GM12878 (cell line): ENCODE measurements around the gene GCSAM. TPM values are rescaled to one million over a fixed set of nuclear protein-coding genes. Genes with fewer than 3 reads are reported as not detected.

Experiments used
- ATAC-seq: fragments of 200-7000 bp; cut with Tn5 transposase; 3 replicates; pipeline ENCODE4 v1.9.1; 2020; ENCODE audit warnings: mild to moderate bottlenecking, moderate library complexity
- BruUV-seq: library from RNA; stranded (reverse); fragments of 400-500 nt; replicated peaks from 2 replicates; lab custom pipeline; 2021; lab: Mats Ljungman, UMichigan
- CTCF ChIA-PET: fragments of 300-600 bp; sonication (Branson Sonifier 250); formaldehyde crosslinking; extraction: SDS; loops from one replicate; lab custom pipeline; 2021; ENCODE audit warnings: inconsistent platforms; lab: Yijun Ruan, JAX
- POLR2A ChIA-PET: fragments of 350-600 bp; formaldehyde crosslinking; extraction: SDS; loops from one replicate; lab custom pipeline; 2021; ENCODE audit warnings: inconsistent platforms; lab: Charles Lee
- RAD21 ChIA-PET: fragments of 300-600 bp; sonication (Branson Sonifier 250); formaldehyde crosslinking; loops from one replicate; lab custom pipeline; 2023; ENCODE audit warnings: antibody characterized with exemption; ENCODE audit not compliant: unreplicated experiment; lab: Charles Lee
- SMC1A ChIA-PET: fragments of 300-600 bp; sonication (Branson Sonifier 250); formaldehyde crosslinking; loops from one replicate; lab custom pipeline; 2023; ENCODE audit not compliant: unreplicated experiment, uncharacterized antibody; lab: Charles Lee
- DNase-seq: peaks from one replicate; pipeline ENCODE4 v3.0.0-alpha.2; 2011; ENCODE audit warnings: low read depth, low spot score
- FAIRE-seq: peaks from 3 replicates; lab custom pipeline; 2011; peaks lifted over from hg19 to GRCh38; lab: Jason Lieb, UNC
- H2AFZ ChIP-seq: 2 replicates; pipeline ENCODE4 v1.6.0; 2011; ENCODE audit warnings: low read depth, low read length, control low read depth; ENCODE audit not compliant: control insufficient read depth
- H3K27ac ChIP-seq: 2 replicates; pipeline ENCODE4 v1.5.1; 2011; ENCODE audit warnings: control low read depth; ENCODE audit not compliant: control insufficient read depth, insufficient read depth
- H3K27me3 ChIP-seq, 2 experiments: replicated peaks in 1 of 2; 2 replicates each; pipeline versions ENCODE4 v1.6.0 to v1.6.1; 2011; ENCODE audit warnings: low read length in 1 of 2; ENCODE audit not compliant: control insufficient read depth in 2 of 2, insufficient read depth in 2 of 2
- H3K36me3 ChIP-seq, 2 experiments: 2 replicates each; pipeline ENCODE4 v1.5.1; 2011; ENCODE audit warnings: low read length in 1 of 2; ENCODE audit not compliant: control insufficient read depth in 2 of 2, insufficient read depth in 2 of 2
- H3K4me1 ChIP-seq: 2 replicates; pipeline ENCODE4 v1.6.1; 2011; ENCODE audit warnings: mild to moderate bottlenecking, low read length, moderate library complexity, mixed read lengths; ENCODE audit not compliant: control insufficient read depth, insufficient read depth
- H3K4me2 ChIP-seq: 2 replicates; pipeline ENCODE4 v1.6.0; 2011; ENCODE audit warnings: control low read depth; ENCODE audit not compliant: control insufficient read depth, insufficient read depth
- H3K4me3 ChIP-seq: fragments of 200-600 bp; sonication (generic); 2 replicates; pipeline ENCODE4 v1.5.1; 2016
- H3K79me2 ChIP-seq: 2 replicates; pipeline ENCODE4 v1.6.0; 2011; ENCODE audit warnings: low read length; ENCODE audit not compliant: control insufficient read depth, insufficient read depth
- H3K9ac ChIP-seq: 2 replicates; pipeline ENCODE4 v1.8.0; 2011; ENCODE audit warnings: low read length, control low read depth, mixed read lengths; ENCODE audit not compliant: control insufficient read depth, insufficient read depth
- H3K9me3 ChIP-seq: replicated peaks from 3 replicates; pipeline ENCODE4 v1.5.1; 2011; ENCODE audit warnings: mild to moderate bottlenecking, low read length; ENCODE audit not compliant: control insufficient read depth, insufficient read depth
- H4K20me1 ChIP-seq: 2 replicates; pipeline ENCODE4 v1.6.0; 2011; ENCODE audit not compliant: control insufficient read depth, insufficient read depth
- CBFB ChIP-seq: IDR thresholded peaks from 2 replicates; pipeline ENCODE4 v1.6.1; 2016; ENCODE audit warnings: antibody characterized with exemption, low read depth
- EED ChIP-seq: sonication (generic); IDR thresholded peaks from 2 replicates; pipeline ENCODE4 v1.6.1; 2016; ENCODE audit warnings: antibody characterized with exemption, low read depth
- HDGF ChIP-seq: fragments of 450-650 bp; IDR thresholded peaks from 2 replicates; pipeline ENCODE4 v1.6.1; 2016; ENCODE audit warnings: antibody characterized with exemption
- JUNB ChIP-seq: IDR thresholded peaks from 2 replicates; pipeline ENCODE4 v1.6.1; 2016; ENCODE audit warnings: antibody characterized with exemption, mild to moderate bottlenecking
- KDM1A ChIP-seq: fragments of 200-600 bp; sonication (generic); IDR thresholded peaks from 2 replicates; pipeline ENCODE4 v1.6.1; 2016; ENCODE audit warnings: borderline replicate concordance
- NFIC ChIP-seq: IDR thresholded peaks from 2 replicates; pipeline ENCODE4 v1.6.1; 2012; ENCODE audit warnings: low read depth, mild to moderate bottlenecking, inconsistent platforms, low read length, moderate library complexity
- NFXL1 ChIP-seq: fragments of 450-650 bp; IDR thresholded peaks from 2 replicates; pipeline ENCODE4 v1.6.1; 2017; ENCODE audit warnings: antibody characterized with exemption, mild to moderate bottlenecking, borderline replicate concordance
- NR2C2 ChIP-seq: IDR thresholded peaks from 2 replicates; pipeline ENCODE4 v1.6.1; 2011; ENCODE audit warnings: borderline replicate concordance, low read depth; ENCODE audit not compliant: control insufficient read depth, insufficient read length
- NRF1 ChIP-seq: conservative IDR thresholded peaks from 2 replicates; pipeline ENCODE4 v1.6.1; 2011; ENCODE audit warnings: mild to moderate bottlenecking, low read depth, low read length, improper control_type of control experiment
- SMC3 ChIP-seq: IDR thresholded peaks from 2 replicates; pipeline ENCODE4 v1.6.1; 2011; ENCODE audit warnings: low read length, improper control_type of control experiment, borderline replicate concordance
- SRF ChIP-seq, 2 experiments: IDR thresholded peaks; 2 replicates each; pipeline ENCODE4 v1.6.1; 2011; ENCODE audit warnings: low read depth in 2 of 2, low read length in 2 of 2, mild to moderate bottlenecking in 1 of 2, moderate library complexity in 1 of 2
- ZNF207 ChIP-seq: fragments of 450-650 bp; IDR thresholded peaks from 2 replicates; pipeline ENCODE4 v1.6.1; 2014; ENCODE audit warnings: antibody characterized with exemption, mild to moderate bottlenecking, borderline replicate concordance
- ZNF384 ChIP-seq: IDR thresholded peaks from 2 replicates; pipeline ENCODE4 v1.6.1; 2012; ENCODE audit warnings: low read depth, mild to moderate bottlenecking, low read length, improper control_type of control experiment, borderline replicate concordance
- WGBS: methylation state at CpG from one replicate; pipeline ENCODE4 v1.1.6; 2016; ENCODE audit warnings: low lambda C conversion rate; ENCODE audit not compliant: insufficient replicate concordance, insufficient coverage; ENCODE audit errors: missing lambda C conversion rate; 5-methylcytosine and 5-hydroxymethylcytosine counted together
- in situ Hi-C: fragments of 300-500 bp; cut with MboI; formaldehyde crosslinking; loops from 9 replicates; pipeline ENCODE4 v1.14.3; 2018; ENCODE audit warnings: mixed read lengths
- intact Hi-C: fragments of 100-400 bp; cut with micrococcal nuclease; formaldehyde crosslinking; loops from one replicate; pipeline ENCODE4 v1.14.2; 2022; ENCODE audit not compliant: unreplicated experiment
- polyA plus RNA-seq, 11 experiments: library from polyadenylated mRNA; depleted of rRNA in 4 of 11; unstranded in 6 of 11; stranded (reverse) in 5 of 11; fragments of >200 nt; fragmentation: Nextera tagmentation in 4 of 11; fragmentation: Illumina TruSeq in 1 of 11; extraction: Ambion mirVana in 4 of 11; extraction: Trizol in 1 of 11; gene quantifications; 1 replicate in 1 of 11; 2 replicates in 10 of 11; pipeline versions ENCODE4 v1.2.1 to v1.2.3, GENCODE V29; 2011 to 2016; ENCODE audit warnings: inconsistent platforms in 2 of 11, missing spikeins in 2 of 11, low read depth in 1 of 11
- total RNA-seq, 4 experiments: library from RNA; depleted of rRNA in 3 of 4; stranded (reverse); fragments of >200 nt in 3 of 4; fragmentation: Illumina TruSeq in 1 of 4; extraction: Trizol in 1 of 4; gene quantifications; 2 replicates each; pipeline versions ENCODE4 v1.2.1 to v1.2.3, GENCODE V29; 2013 to 2021
- TF ChIP-seq, protein P1 (sequence below): IDR thresholded peaks from 2 replicates; pipeline ENCODE4 v1.6.1; 2011; ENCODE audit warnings: mild to moderate bottlenecking, low read depth, low read length, moderate library complexity; ENCODE audit not compliant: insufficient replicate concordance
- TF ChIP-seq, protein P2 (sequence below): fragments of 150-350 bp; IDR thresholded peaks from 2 replicates; pipeline ENCODE4 v1.6.1; 2016; ENCODE audit warnings: low read depth, low read length
- TF ChIP-seq, protein P3 (sequence below): IDR thresholded peaks from 2 replicates; pipeline ENCODE4 v1.6.1; 2011; ENCODE audit warnings: low read depth, low read length, improper control_type of control experiment, borderline replicate concordance

Gene GCSAM
- total and polyA plus RNA-seq, 10 of the 15 experiments (the other 5 are each of a cell fraction or from before 2014, with no cell fraction given), result 81.5 to 407 (median 107) TPM

DNA sequence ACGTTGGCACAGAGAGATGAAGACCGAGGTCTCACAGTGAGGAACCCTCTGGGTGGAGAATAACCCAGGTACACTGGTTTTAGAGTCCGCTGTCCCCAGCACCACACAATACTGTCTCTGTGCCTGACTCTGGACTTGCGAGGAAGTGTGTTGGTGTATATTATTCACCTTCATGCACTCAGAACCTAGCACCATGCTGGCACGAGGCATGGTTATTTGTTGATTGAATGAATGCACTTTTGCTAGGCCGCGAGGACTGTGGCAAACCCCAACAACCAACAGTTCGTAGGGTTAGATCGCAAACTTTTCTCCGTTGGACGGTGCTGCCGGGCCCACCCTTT is 47.3 kb downstream of the GCSAM start:
- TF ChIP-seq ZNF207 (no peak), ZNF384 (no peak), EED (no peak), NFXL1 (no peak), SRF (IDR thresholded peaks at IDR 0.05; ENCODE audit: low read depth in 2 of 2, low read length in 2 of 2) (no peak), SMC3 (no peak), NRF1 (no peak), CBFB (no peak), JUNB (no peak), NFIC (no peak), NR2C2 (no peak), KDM1A (no peak), HDGF (no peak)
- TF ChIP-seq, protein P1, sequence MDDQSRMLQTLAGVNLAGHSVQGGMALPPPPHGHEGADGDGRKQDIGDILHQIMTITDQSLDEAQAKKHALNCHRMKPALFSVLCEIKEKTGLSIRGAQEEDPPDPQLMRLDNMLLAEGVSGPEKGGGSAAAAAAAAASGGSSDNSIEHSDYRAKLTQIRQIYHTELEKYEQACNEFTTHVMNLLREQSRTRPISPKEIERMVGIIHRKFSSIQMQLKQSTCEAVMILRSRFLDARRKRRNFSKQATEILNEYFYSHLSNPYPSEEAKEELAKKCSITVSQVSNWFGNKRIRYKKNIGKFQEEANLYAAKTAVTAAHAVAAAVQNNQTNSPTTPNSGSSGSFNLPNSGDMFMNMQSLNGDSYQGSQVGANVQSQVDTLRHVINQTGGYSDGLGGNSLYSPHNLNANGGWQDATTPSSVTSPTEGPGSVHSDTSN, result no peak
- TF ChIP-seq, protein P2, sequence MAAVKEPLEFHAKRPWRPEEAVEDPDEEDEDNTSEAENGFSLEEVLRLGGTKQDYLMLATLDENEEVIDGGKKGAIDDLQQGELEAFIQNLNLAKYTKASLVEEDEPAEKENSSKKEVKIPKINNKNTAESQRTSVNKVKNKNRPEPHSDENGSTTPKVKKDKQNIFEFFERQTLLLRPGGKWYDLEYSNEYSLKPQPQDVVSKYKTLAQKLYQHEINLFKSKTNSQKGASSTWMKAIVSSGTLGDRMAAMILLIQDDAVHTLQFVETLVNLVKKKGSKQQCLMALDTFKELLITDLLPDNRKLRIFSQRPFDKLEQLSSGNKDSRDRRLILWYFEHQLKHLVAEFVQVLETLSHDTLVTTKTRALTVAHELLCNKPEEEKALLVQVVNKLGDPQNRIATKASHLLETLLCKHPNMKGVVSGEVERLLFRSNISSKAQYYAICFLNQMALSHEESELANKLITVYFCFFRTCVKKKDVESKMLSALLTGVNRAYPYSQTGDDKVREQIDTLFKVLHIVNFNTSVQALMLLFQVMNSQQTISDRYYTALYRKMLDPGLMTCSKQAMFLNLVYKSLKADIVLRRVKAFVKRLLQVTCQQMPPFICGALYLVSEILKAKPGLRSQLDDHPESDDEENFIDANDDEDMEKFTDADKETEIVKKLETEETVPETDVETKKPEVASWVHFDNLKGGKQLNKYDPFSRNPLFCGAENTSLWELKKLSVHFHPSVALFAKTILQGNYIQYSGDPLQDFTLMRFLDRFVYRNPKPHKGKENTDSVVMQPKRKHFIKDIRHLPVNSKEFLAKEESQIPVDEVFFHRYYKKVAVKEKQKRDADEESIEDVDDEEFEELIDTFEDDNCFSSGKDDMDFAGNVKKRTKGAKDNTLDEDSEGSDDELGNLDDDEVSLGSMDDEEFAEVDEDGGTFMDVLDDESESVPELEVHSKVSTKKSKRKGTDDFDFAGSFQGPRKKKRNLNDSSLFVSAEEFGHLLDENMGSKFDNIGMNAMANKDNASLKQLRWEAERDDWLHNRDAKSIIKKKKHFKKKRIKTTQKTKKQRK, result no peak
- TF ChIP-seq, protein P3, sequence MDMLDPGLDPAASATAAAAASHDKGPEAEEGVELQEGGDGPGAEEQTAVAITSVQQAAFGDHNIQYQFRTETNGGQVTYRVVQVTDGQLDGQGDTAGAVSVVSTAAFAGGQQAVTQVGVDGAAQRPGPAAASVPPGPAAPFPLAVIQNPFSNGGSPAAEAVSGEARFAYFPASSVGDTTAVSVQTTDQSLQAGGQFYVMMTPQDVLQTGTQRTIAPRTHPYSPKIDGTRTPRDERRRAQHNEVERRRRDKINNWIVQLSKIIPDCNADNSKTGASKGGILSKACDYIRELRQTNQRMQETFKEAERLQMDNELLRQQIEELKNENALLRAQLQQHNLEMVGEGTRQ, result no peak
- whole genome bisulfite sequencing, result 52% methylated on average over 12 of the region's 12 CpGs
- no peaks in the 10 kb centered on the region for H3K36me3 ChIP-seq
- intact Hi-C loops (no loop called here), in situ Hi-C loops (no loop called here)
- H3K9me3 ChIP-seq, result no peaks in the 10 kb centered on the region
- peak overlapping the region; percentile 100 for H3K4me2 ChIP-seq
- peak; percentile 5; the same call in 2 of the 3 replicates for ATAC-seq
- H3K9ac ChIP-seq, result no peak overlapping the region
- no peaks in the 10 kb centered on the region for H3K79me2 ChIP-seq
- BruUV-seq, result no TSS peak
- H2AFZ ChIP-seq, result peak overlapping the region; percentile 78
- ChIA-PET POLR2A (no interaction called here), RAD21 (no interaction called here), CTCF (interaction anchor here (0.9 kb wide), 1 partner anchor 42 kb away, joined by 3 read pairs; no protein-coding TSS in a partner anchor), SMC1A (no interaction called here)
- peaks cover 3% of the 10 kb centered on the region for H3K4me1 ChIP-seq
- H3K27ac ChIP-seq, result no peak overlapping the region
- no peaks in the 10 kb centered on the region for H4K20me1 ChIP-seq
- H3K27me3 ChIP-seq, result peaks cover 7 to 13% of the 10 kb centered on the region in 2 experiments
- peak overlapping the region; percentile 76; the same call in 1 of the 2 replicates for H3K4me3 ChIP-seq
- no peak for FAIRE-seq
- DNase-seq, result no peak
